ENCODE results near the gene MAP3K2. TPM values are rescaled to one million over a fixed set of nuclear protein-coding genes. Genes with fewer than 3 reads are reported as not detected.

Gene MAP3K2
- polyA plus RNA-seq, 1 donor: 27.5 TPM

GRCh38 chr2:127382831-127383230, 4.9 kb downstream of the MAP3K2 start:
- peaks cover 10% of the 10 kb centered on the region for H3K4me1 ChIP-seq (ENCODE audit: control insufficient read depth, insufficient read depth, low read length)
- WGBS (ENCODE audit: insufficient coverage, low lambda C conversion rate): no CpG with 5 or more reads among the region's 3 CpGs

GRCh38 chr2:127381762-127382161, 6.0 kb downstream of the MAP3K2 start:
- 100% methylated on average over 1 of the region's 5 CpGs for WGBS (ENCODE audit: insufficient coverage, low lambda C conversion rate)
- Histone ChIP-seq H3K4me1 (ENCODE audit: control insufficient read depth, insufficient read depth, low read length) (peaks cover 10% of the 10 kb centered on the region), H3K36me3 (ENCODE audit: control insufficient read depth, insufficient read depth, low read length) (peaks cover 4% of the 10 kb centered on the region), H3K27me3 (ENCODE audit: control insufficient read depth, insufficient read depth, low read length) (no peaks in the 10 kb centered on the region), H3K9me3 (ENCODE audit: control insufficient read depth, low read depth, low read length) (peaks cover 1% of the 10 kb centered on the region), H3K27ac (ENCODE audit: low read length) (no peak overlapping the region), H3K4me3 (ENCODE audit: low read length) (no peak overlapping the region)
- DNase-seq: no peak

More at GRCh38 chr2:127382831-127383230, 4.9 kb downstream of the MAP3K2 start:
- Histone ChIP-seq H3K36me3 (ENCODE audit: control insufficient read depth, insufficient read depth, low read length) (peaks cover 4% of the 10 kb centered on the region), H3K27ac (ENCODE audit: low read length) (no peak overlapping the region), H3K4me3 (ENCODE audit: low read length) (no peak overlapping the region), H3K9me3 (ENCODE audit: control insufficient read depth, low read depth, low read length) (no peaks in the 10 kb centered on the region), H3K27me3 (ENCODE audit: control insufficient read depth, insufficient read depth, low read length) (no peaks in the 10 kb centered on the region)
- no peak for DNase-seq

- WGBS (ENCODE audit: insufficient coverage, low lambda C conversion rate): no CpG with 5 or more reads among the region's 4 CpGs
- DNase-seq: no peak
- H3K27ac ChIP-seq (ENCODE audit: low read length): no peak overlapping the region
- no peaks in the 10 kb centered on the region for H3K27me3 ChIP-seq (ENCODE audit: control insufficient read depth, insufficient read depth, low read length)
- no peaks in the 10 kb centered on the region for H3K4me1 ChIP-seq (ENCODE audit: control insufficient read depth, insufficient read depth, low read length)
- peaks cover 10% of the 10 kb centered on the region for H3K9me3 ChIP-seq (ENCODE audit: control insufficient read depth, low read depth, low read length)
- H3K4me3 ChIP-seq (ENCODE audit: low read length): no peak overlapping the region
- peaks cover 9% of the 10 kb centered on the region for H3K36me3 ChIP-seq (ENCODE audit: control insufficient read depth, insufficient read depth, low read length)
These were observed 7.9 kb downstream of the MAP3K2 start for GRCh38 chr2:127379712-127380355.

- H3K9me3 ChIP-seq (ENCODE audit: control insufficient read depth, low read depth, low read length): peaks cover 10% of the 10 kb centered on the region
- H3K36me3 ChIP-seq (ENCODE audit: control insufficient read depth, insufficient read depth, low read length): peaks cover 6% of the 10 kb centered on the region
- no peak overlapping the region for H3K27ac ChIP-seq (ENCODE audit: low read length)
- no peak overlapping the region for H3K4me3 ChIP-seq (ENCODE audit: low read length)
- no peak for DNase-seq
- H3K4me1 ChIP-seq (ENCODE audit: control insufficient read depth, insufficient read depth, low read length): no peaks in the 10 kb centered on the region
- 100% methylated on average over 5 of the region's 6 CpGs for WGBS (ENCODE audit: insufficient coverage, low lambda C conversion rate)
- H3K27me3 ChIP-seq (ENCODE audit: control insufficient read depth, insufficient read depth, low read length): no peaks in the 10 kb centered on the region
These were observed 9.1 kb downstream of the MAP3K2 start for GRCh38 chr2:127378720-127379119.

GRCh38 chr2:127377262-127377661, 10.5 kb downstream of the MAP3K2 start:
- peaks cover 23% of the 10 kb centered on the region for H3K9me3 ChIP-seq (ENCODE audit: control insufficient read depth, low read depth, low read length)
- no peaks in the 10 kb centered on the region for H3K4me1 ChIP-seq (ENCODE audit: control insufficient read depth, insufficient read depth, low read length)
- no CpG with 5 or more reads among the region's 1 CpG for WGBS (ENCODE audit: insufficient coverage, low lambda C conversion rate)
- no peaks in the 10 kb centered on the region for H3K27me3 ChIP-seq (ENCODE audit: control insufficient read depth, insufficient read depth, low read length)
- H3K27ac ChIP-seq (ENCODE audit: low read length): no peak overlapping the region
- H3K4me3 ChIP-seq (ENCODE audit: low read length): no peak overlapping the region
- H3K36me3 ChIP-seq (ENCODE audit: control insufficient read depth, insufficient read depth, low read length): peaks cover 6% of the 10 kb centered on the region
- DNase-seq: no peak

GRCh38 chr2:127376257-127376656, 11.5 kb downstream of the MAP3K2 start:
- no peaks in the 10 kb centered on the region for H3K27me3 ChIP-seq (ENCODE audit: control insufficient read depth, insufficient read depth, low read length)
- no CpG with 5 or more reads among the region's 8 CpGs for WGBS (ENCODE audit: insufficient coverage, low lambda C conversion rate)
- H3K36me3 ChIP-seq (ENCODE audit: control insufficient read depth, insufficient read depth, low read length): peaks cover 6% of the 10 kb centered on the region
- no peak for DNase-seq
- H3K4me3 ChIP-seq (ENCODE audit: low read length): no peak overlapping the region
- H3K9me3 ChIP-seq (ENCODE audit: control insufficient read depth, low read depth, low read length): peaks cover 26% of the 10 kb centered on the region
- no peaks in the 10 kb centered on the region for H3K4me1 ChIP-seq (ENCODE audit: control insufficient read depth, insufficient read depth, low read length)
- no peak overlapping the region for H3K27ac ChIP-seq (ENCODE audit: low read length)

- WGBS (ENCODE audit: insufficient coverage, low lambda C conversion rate): 33% methylated on average over 1 of the region's 5 CpGs
- H3K36me3 ChIP-seq (ENCODE audit: control insufficient read depth, insufficient read depth, low read length): peaks cover 6% of the 10 kb centered on the region
- peaks cover 44% of the 10 kb centered on the region for H3K9me3 ChIP-seq (ENCODE audit: control insufficient read depth, low read depth, low read length)
- DNase-seq: no peak
- H3K27ac ChIP-seq (ENCODE audit: low read length): no peak overlapping the region
- H3K4me1 ChIP-seq (ENCODE audit: control insufficient read depth, insufficient read depth, low read length): no peaks in the 10 kb centered on the region
- no peak overlapping the region for H3K4me3 ChIP-seq (ENCODE audit: low read length)
- no peaks in the 10 kb centered on the region for H3K27me3 ChIP-seq (ENCODE audit: control insufficient read depth, insufficient read depth, low read length)
These were observed 14.3 kb downstream of the MAP3K2 start for GRCh38 chr2:127373362-127374083.

GRCh38 chr2:127371037-127371436, 16.7 kb downstream of the MAP3K2 start:
- no peaks in the 10 kb centered on the region for H3K27me3 ChIP-seq (ENCODE audit: control insufficient read depth, insufficient read depth, low read length)
- H3K9me3 ChIP-seq (ENCODE audit: control insufficient read depth, low read depth, low read length): peaks cover 36% of the 10 kb centered on the region
- WGBS (ENCODE audit: insufficient coverage, low lambda C conversion rate): 92% methylated on average over 2 of the region's 11 CpGs

GRCh38 chr2:127370010-127370409, 17.8 kb downstream of the MAP3K2 start:
- Histone ChIP-seq H3K9me3 (ENCODE audit: control insufficient read depth, low read depth, low read length) (peaks cover 33% of the 10 kb centered on the region), H3K4me3 (ENCODE audit: low read length) (no peak overlapping the region), H3K4me1 (ENCODE audit: control insufficient read depth, insufficient read depth, low read length) (no peaks in the 10 kb centered on the region), H3K36me3 (ENCODE audit: control insufficient read depth, insufficient read depth, low read length) (no peaks in the 10 kb centered on the region), H3K27ac (ENCODE audit: low read length) (no peak overlapping the region), H3K27me3 (ENCODE audit: control insufficient read depth, insufficient read depth, low read length) (no peaks in the 10 kb centered on the region)
- no peak for DNase-seq
- no CpG with 5 or more reads among the region's 10 CpGs for WGBS (ENCODE audit: insufficient coverage, low lambda C conversion rate)

More at GRCh38 chr2:127371037-127371436, 16.7 kb downstream of the MAP3K2 start:
- no peak for DNase-seq
- Histone ChIP-seq H3K4me3 (ENCODE audit: low read length) (no peak overlapping the region), H3K36me3 (ENCODE audit: control insufficient read depth, insufficient read depth, low read length) (no peaks in the 10 kb centered on the region), H3K4me1 (ENCODE audit: control insufficient read depth, insufficient read depth, low read length) (no peaks in the 10 kb centered on the region), H3K27ac (ENCODE audit: low read length) (no peak overlapping the region)

GRCh38 chr2:127365211-127365643, 22.5 kb downstream of the MAP3K2 start:
- DNase-seq: no peak
- no CpG with 5 or more reads among the region's 2 CpGs for WGBS (ENCODE audit: insufficient coverage, low lambda C conversion rate)
- H3K4me3 ChIP-seq (ENCODE audit: low read length): no peak overlapping the region

More at GRCh38 chr2:127365211-127365643, 22.5 kb downstream of the MAP3K2 start:
- Histone ChIP-seq H3K27ac (ENCODE audit: low read length) (no peak overlapping the region), H3K27me3 (ENCODE audit: control insufficient read depth, insufficient read depth, low read length) (no peaks in the 10 kb centered on the region), H3K4me1 (ENCODE audit: control insufficient read depth, insufficient read depth, low read length) (no peaks in the 10 kb centered on the region), H3K36me3 (ENCODE audit: control insufficient read depth, insufficient read depth, low read length) (no peaks in the 10 kb centered on the region), H3K9me3 (ENCODE audit: control insufficient read depth, low read depth, low read length) (peaks cover 11% of the 10 kb centered on the region)

Data from large intestine (tissue), 3 donors.